ENCODE measurements around the gene UGT2B17.

DNA sequence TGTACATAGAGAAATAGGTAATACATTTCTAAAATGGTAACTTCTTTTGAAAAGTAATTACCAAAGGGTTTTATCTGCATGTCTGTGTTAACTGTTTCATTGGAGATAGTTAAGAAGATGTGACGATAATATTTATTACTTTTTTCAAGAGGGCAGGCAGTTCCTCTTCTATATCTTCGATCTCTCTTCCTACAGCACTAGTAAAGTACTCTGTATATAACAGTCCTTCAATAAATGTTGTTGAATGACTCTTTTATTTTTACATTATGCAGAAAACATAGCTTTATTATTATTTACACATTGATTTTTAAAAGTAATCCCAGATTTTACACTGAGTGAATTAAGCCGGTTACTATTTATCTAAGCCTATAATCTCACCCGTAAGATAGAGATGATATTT lies 77.1 kb downstream of the UGT2B17 start:
- TF ChIP-seq EZH2 (IDR thresholded peaks at IDR 0.05; ENCODE audit: insufficient read depth, poor library complexity, severe bottlenecking) (no peak), EZH2phosphoT487 (IDR thresholded peaks at IDR 0.05; ENCODE audit: insufficient read depth, low read depth) (no peak)
